Measurements from ENCODE around the gene IRF2BPL.

GRCh38 chr14:77040741-77041653 lies 12.5 kb upstream of the IRF2BPL start:
- no peak for TF ChIP-seq CTCF (IDR thresholded peaks at IDR 0.05)
- no peak for TF ChIP-seq POLR2A (IDR thresholded peaks at IDR 0.05)

Data from adrenal gland (tissue), 5 donors.